ENCODE measurements around the gene IVNS1ABP.

DNA sequence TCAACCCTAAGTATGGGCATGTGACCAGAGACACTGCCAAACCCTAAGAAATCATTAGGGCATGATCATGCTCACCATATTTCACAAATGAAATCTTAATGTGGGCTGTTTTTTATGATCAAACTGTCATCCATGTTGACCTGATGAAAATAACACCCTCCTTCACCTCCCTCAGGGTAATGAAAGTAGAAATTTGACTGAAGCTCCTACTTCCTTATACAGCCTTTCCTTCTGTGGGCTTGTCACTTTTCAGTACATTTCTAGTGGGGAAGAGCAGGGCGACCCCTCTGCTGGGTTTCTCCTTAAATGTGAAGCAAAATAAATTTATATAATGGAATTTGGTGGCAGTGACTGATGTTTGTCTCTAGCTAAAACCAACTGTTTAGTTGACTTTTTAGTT, 25.9 kb downstream of the IVNS1ABP start:
- TF ChIP-seq, protein P1, sequence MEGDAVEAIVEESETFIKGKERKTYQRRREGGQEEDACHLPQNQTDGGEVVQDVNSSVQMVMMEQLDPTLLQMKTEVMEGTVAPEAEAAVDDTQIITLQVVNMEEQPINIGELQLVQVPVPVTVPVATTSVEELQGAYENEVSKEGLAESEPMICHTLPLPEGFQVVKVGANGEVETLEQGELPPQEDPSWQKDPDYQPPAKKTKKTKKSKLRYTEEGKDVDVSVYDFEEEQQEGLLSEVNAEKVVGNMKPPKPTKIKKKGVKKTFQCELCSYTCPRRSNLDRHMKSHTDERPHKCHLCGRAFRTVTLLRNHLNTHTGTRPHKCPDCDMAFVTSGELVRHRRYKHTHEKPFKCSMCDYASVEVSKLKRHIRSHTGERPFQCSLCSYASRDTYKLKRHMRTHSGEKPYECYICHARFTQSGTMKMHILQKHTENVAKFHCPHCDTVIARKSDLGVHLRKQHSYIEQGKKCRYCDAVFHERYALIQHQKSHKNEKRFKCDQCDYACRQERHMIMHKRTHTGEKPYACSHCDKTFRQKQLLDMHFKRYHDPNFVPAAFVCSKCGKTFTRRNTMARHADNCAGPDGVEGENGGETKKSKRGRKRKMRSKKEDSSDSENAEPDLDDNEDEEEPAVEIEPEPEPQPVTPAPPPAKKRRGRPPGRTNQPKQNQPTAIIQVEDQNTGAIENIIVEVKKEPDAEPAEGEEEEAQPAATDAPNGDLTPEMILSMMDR (IDR thresholded peaks at IDR 0.05; ENCODE audit: low read depth, low read length, missing input control): no peak
- TF ChIP-seq TAF1 (conservative IDR thresholded peaks at IDR 0.05) (no peak), JUND (IDR thresholded peaks at IDR 0.05) (no peak), GABPA (IDR thresholded peaks at IDR 0.05 in 1 of 2, conservative IDR thresholded peaks at IDR 0.05 in 1 of 2) (no peak), YY1 (IDR thresholded peaks at IDR 0.05) (no peak), RXRA (IDR thresholded peaks at IDR 0.05) (no peak)
- TF ChIP-seq, protein P2, sequence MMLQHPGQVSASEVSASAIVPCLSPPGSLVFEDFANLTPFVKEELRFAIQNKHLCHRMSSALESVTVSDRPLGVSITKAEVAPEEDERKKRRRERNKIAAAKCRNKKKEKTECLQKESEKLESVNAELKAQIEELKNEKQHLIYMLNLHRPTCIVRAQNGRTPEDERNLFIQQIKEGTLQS (IDR thresholded peaks at IDR 0.05): no peak
- TF ChIP-seq, protein P3, sequence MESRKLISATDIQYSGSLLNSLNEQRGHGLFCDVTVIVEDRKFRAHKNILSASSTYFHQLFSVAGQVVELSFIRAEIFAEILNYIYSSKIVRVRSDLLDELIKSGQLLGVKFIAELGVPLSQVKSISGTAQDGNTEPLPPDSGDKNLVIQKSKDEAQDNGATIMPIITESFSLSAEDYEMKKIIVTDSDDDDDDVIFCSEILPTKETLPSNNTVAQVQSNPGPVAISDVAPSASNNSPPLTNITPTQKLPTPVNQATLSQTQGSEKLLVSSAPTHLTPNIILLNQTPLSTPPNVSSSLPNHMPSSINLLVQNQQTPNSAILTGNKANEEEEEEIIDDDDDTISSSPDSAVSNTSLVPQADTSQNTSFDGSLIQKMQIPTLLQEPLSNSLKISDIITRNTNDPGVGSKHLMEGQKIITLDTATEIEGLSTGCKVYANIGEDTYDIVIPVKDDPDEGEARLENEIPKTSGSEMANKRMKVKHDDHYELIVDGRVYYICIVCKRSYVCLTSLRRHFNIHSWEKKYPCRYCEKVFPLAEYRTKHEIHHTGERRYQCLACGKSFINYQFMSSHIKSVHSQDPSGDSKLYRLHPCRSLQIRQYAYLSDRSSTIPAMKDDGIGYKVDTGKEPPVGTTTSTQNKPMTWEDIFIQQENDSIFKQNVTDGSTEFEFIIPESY (IDR thresholded peaks at IDR 0.05): no peak
